Nephron progenitor cell (in vitro differentiated cells): ENCODE data around the gene SSX4B.
"Not testable (repeated sequence)": the region's sequence is repeated elsewhere in the genome, so short reads cannot be mapped to it uniquely, and the experiment has no call there.

ENCODE experiments used
- DNase-seq: peaks from one replicate; pipeline ENCODE4 v3.0.0; 2021
- H3K27ac Mint-ChIP-seq: 2 replicates; pipeline ENCODE4 v1.8.0; 2021; ENCODE audit warnings: mild to moderate bottlenecking, moderate library complexity, mixed read lengths
- H3K27me3 Mint-ChIP-seq: 2 replicates; pipeline ENCODE4 v1.8.0; 2021; ENCODE audit warnings: mild to moderate bottlenecking, low read depth, mixed read lengths; ENCODE audit not compliant: poor library complexity
- H3K36me3 Mint-ChIP-seq: 2 replicates; pipeline ENCODE4 v1.8.0; 2021; ENCODE audit warnings: low read depth, mixed read lengths
- H3K4me1 Mint-ChIP-seq: 2 replicates; pipeline ENCODE4 v1.8.0; 2021; ENCODE audit warnings: mixed read lengths
- H3K4me3 Mint-ChIP-seq: 2 replicates; pipeline ENCODE4 v1.8.0; 2021; ENCODE audit warnings: mild to moderate bottlenecking, moderate library complexity, mixed read lengths
- H3K9me3 Mint-ChIP-seq: 2 replicates; pipeline ENCODE4 v1.8.0; 2021; ENCODE audit warnings: mild to moderate bottlenecking, moderate library complexity, mixed read lengths
- TF ChIP-seq, protein P1 (sequence below): fragments of 200-600 bp; sonication (generic); IDR thresholded peaks from 2 replicates; pipeline ENCODE4 v1.5.0; 2021; ENCODE audit warnings: antibody characterized with exemption

The SSX4B gene

DNA sequence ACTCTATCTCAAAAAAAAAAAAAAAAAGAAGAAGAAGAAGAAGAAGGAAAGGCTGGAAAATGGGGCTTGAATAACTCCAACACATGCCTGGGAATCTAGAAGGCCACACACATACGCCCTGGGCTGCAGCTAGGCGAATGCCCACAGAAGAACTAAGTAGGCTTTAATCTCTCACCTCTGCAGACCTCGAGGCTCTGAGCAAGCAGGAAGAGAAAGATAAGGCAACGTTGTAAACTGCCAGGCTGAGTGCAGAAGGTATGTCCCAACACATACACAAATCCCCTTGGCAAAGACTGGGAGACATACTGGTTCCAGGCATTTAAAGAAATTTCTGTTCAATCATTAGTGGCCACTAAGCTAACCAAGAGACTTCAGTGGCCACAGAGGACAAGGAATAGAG is 39.9 kb upstream of the SSX4B start:
- Mint-ChIP-seq H3K36me3 (no peaks in the 10 kb centered on the region), H3K9me3 (peaks cover 38% of the 10 kb centered on the region), H3K27ac (no peak overlapping the region), H3K4me3 (no peak overlapping the region), H3K4me1 (no peaks in the 10 kb centered on the region), H3K27me3 (peaks cover 3% of the 10 kb centered on the region)
- TF ChIP-seq, protein P1, sequence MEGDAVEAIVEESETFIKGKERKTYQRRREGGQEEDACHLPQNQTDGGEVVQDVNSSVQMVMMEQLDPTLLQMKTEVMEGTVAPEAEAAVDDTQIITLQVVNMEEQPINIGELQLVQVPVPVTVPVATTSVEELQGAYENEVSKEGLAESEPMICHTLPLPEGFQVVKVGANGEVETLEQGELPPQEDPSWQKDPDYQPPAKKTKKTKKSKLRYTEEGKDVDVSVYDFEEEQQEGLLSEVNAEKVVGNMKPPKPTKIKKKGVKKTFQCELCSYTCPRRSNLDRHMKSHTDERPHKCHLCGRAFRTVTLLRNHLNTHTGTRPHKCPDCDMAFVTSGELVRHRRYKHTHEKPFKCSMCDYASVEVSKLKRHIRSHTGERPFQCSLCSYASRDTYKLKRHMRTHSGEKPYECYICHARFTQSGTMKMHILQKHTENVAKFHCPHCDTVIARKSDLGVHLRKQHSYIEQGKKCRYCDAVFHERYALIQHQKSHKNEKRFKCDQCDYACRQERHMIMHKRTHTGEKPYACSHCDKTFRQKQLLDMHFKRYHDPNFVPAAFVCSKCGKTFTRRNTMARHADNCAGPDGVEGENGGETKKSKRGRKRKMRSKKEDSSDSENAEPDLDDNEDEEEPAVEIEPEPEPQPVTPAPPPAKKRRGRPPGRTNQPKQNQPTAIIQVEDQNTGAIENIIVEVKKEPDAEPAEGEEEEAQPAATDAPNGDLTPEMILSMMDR = no peak
- no peak for DNase-seq

DNA sequence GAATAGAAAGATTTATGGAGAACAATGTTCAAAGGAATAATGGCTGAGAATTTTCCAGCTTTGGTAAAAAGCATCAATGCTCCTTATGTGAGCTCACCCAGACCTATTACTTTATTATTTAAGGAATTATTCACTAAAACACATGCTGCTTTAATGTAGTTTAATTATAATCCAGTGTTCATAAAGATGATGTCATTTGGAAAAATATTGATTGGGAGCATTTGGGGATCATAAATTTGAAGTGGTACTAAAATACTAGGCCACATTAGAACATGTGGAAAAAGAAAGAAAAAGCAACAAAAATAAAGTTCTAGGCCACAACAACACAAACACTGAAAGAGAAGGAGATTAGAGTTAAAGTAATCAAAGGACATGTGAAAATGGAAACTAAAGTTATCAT is 38.3 kb upstream of the SSX4B start:
- DNase-seq = no peak
- Mint-ChIP-seq H3K27me3 (peaks cover 3% of the 10 kb centered on the region), H3K36me3 (no peaks in the 10 kb centered on the region), H3K9me3 (peaks cover 38% of the 10 kb centered on the region), H3K4me3 (no peak overlapping the region), H3K4me1 (no peaks in the 10 kb centered on the region), H3K27ac (no peak overlapping the region)
- TF ChIP-seq, protein P1 = no peak

DNA sequence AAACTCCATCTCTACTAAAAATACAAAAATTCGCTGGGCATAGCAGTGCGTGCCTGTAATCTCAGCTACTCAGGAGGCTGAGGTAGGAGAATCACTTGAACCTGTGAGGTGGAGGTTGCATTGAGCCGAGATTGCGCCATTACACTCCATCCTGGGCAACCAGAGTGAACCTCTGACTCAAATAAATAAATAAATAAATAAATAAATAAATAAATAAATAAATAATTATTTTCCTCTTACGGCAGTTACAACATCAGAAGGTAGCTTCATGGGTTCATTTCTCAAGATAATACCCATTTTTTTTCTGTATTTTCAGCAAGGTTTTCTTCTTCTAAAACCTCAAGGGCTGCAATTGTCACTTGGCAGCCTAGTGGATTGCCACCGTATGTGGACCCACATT is 35.4 kb upstream of the SSX4B start:
- H3K36me3 Mint-ChIP-seq, H3K27me3 Mint-ChIP-seq, H3K4me1 Mint-ChIP-seq: not testable (repeated sequence)

DNA sequence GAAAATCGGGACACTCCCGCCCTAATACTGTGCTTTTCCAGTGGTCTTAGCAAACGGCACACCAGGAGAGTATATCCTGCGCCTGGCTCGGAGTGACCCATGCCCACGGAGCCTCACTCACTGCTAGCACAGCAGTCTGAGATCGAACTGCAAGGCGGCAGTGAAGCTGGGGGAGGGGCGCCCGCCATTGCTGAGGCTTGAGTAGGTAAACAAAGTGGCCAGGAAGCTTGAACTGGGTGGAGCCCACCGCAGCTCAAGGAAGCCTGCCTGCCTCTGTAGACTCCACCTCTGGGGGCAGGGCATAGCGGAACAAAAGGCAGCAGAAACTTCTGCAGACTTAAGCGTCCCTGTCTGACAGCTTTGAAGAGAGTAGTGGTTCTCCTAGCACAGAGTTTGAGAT is 22.0 kb upstream of the SSX4B start:
- H3K4me1 Mint-ChIP-seq, H3K27me3 Mint-ChIP-seq, H3K4me3 Mint-ChIP-seq, DNase-seq, H3K27ac Mint-ChIP-seq, H3K36me3 Mint-ChIP-seq: not testable (repeated sequence)
- H3K9me3 Mint-ChIP-seq = peaks cover 66% of the 10 kb centered on the region

More for the DNA sequence above, 35.4 kb upstream of the SSX4B start:
- DNase-seq, H3K27ac Mint-ChIP-seq, H3K4me3 Mint-ChIP-seq: not testable (repeated sequence)
- peaks cover 42% of the 10 kb centered on the region for H3K9me3 Mint-ChIP-seq

DNA sequence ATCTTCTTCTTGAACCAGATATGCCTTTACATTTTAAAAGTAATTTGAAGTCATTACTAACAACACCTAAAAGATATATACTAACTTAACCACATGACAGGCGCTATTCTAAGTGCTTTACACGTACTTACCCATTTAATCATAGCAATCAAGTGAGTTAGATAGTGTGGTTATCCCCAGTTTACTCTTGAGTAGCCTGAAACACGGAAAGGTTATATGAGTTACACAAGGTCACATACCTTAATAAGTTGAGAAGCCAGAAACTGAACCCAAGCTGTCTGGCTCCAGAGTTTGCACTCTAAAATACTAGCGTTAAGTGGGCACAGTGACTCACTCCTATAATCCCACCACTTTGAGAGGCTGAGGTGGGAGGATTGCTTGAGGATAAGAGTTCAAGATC is 18.4 kb upstream of the SSX4B start:
- not testable (repeated sequence) for H3K4me1 Mint-ChIP-seq, H3K4me3 Mint-ChIP-seq, H3K27me3 Mint-ChIP-seq, H3K36me3 Mint-ChIP-seq, DNase-seq, H3K27ac Mint-ChIP-seq
- H3K9me3 Mint-ChIP-seq = peaks cover 55% of the 10 kb centered on the region

DNA sequence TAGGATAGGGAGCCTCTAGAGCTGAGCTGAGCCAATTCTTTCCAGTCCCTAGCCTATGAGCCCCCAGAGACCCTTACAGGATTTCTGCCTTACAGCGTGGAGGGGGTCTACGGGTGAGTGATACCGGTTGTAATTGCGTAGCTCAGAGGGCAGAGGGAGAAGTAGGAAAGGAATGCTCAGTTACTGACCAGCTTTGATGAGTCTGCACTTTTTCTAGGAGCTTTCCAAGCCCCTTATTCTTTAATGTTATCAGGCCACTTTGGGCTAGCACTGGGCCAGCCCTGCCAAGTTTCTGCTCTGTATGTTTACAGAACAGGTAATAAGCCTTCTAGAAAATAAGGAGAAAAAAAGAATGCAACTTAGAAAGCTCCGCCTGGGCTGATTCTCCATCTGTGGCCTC is 17.8 kb upstream of the SSX4B start:
- not testable (repeated sequence) for H3K4me1 Mint-ChIP-seq, H3K4me3 Mint-ChIP-seq, H3K27ac Mint-ChIP-seq, DNase-seq, H3K27me3 Mint-ChIP-seq, H3K36me3 Mint-ChIP-seq
- H3K9me3 Mint-ChIP-seq = peaks cover 49% of the 10 kb centered on the region

DNA sequence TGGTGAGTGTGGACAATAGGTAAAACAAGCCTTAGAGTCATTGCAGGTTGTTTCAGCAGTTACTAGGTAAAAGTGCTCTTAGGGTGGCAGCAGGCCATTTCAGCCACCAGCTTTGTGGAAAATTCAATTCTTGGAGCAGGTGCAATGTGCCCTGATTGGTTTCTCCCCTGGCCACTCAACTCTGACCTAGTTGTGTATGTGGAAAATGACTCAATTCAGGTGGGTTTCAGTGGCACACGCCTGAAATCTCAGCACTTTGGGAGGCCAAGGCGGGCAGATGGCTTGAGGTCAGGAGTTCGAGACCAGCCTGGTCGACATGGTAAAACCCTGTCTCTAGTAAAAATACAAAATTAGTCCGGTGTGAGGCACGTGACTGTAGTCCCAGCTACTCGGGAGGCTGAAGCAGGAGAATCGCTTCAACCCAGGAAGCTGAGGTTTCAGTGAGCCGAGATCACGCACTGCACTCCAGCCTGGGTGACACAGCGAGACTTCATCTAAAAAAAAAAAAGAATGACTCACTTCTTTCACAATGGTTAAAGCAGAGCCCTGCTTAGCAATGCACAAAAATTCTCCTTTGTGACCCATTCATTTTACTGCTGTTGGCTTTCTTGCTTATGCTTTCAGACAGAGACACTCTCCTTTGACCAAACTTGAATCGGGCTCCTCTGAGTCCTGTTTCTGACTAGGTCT is 15.4 kb upstream of the SSX4B start:
- not testable (repeated sequence) for H3K27me3 Mint-ChIP-seq, H3K4me1 Mint-ChIP-seq, H3K4me3 Mint-ChIP-seq, H3K27ac Mint-ChIP-seq, DNase-seq, H3K36me3 Mint-ChIP-seq
- H3K9me3 Mint-ChIP-seq = peaks cover 27% of the 10 kb centered on the region

DNA sequence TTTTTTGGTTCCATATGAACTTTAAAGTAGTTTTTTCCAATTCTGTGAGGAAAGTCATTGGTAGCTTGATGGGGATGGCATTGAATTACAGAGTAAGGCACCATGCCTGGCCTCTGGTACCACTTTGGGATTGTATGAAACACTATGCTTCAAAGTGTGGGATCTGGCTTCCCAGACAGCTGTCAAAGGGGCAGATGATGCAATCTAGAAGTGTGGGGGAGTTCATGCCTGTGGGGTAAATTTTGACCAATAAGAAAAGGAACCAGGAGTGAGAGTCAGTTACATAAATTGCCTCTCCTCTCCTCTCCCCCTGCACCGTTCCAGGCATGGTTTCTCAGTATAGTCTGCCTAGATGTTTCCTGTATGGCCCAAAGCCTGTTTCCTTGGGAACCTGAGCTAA is 13.9 kb downstream of the SSX4B start:
- H3K27ac Mint-ChIP-seq, H3K36me3 Mint-ChIP-seq, H3K27me3 Mint-ChIP-seq, H3K9me3 Mint-ChIP-seq, H3K4me1 Mint-ChIP-seq, DNase-seq, H3K4me3 Mint-ChIP-seq: not testable (repeated sequence)

DNA sequence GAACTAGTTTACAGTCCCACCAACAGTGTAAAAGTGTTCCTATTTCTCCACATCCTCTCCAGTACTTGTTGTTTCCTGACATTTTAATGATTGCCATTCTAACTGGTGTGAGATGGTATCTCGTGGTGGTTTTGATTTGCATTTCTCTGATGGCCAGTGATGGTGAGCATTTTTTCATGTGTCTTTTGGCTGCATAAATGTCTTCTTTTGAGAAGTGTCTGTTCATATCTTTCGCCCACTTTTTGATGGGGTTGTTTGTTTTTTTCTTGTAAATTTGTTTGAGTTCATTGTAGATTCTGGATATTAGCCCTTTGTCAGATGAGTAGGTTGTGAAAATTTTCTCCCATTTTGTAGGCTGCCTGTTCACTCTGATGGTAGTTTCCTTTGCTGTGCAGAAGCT is 14.8 kb downstream of the SSX4B start:
- not testable (repeated sequence) for H3K9me3 Mint-ChIP-seq, H3K27me3 Mint-ChIP-seq, H3K36me3 Mint-ChIP-seq, H3K27ac Mint-ChIP-seq, DNase-seq, H3K4me1 Mint-ChIP-seq, H3K4me3 Mint-ChIP-seq

DNA sequence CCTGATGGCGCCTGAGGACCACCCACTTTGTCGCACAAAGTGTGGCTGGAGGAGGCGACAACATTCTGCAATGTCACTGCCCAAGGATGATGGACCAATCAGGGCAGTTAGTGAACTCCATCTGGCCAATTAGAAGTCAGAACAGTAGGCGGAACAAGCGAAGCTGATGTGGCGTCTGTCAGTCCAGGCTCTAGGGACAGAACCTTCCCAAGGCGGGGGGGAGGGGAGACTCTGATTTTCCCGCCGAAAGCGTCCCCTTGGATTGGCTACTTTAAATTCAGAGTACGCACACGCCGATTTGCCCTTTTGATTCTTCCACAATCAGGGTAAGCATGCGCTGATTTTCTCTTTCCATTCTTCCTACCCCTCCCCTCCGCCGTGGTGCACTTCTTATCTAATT is 28.5 kb downstream of the SSX4B start, which contains the start of gene SSX4:
TSS of gene SSX4 (plus strand) at position 301 of the 400 bp plus-strand sequence. CDS start 515 bp downstream, outside the sequence.
- not testable (repeated sequence) for H3K27ac Mint-ChIP-seq, H3K4me3 Mint-ChIP-seq, H3K9me3 Mint-ChIP-seq, H3K36me3 Mint-ChIP-seq, H3K27me3 Mint-ChIP-seq, DNase-seq, H3K4me1 Mint-ChIP-seq

DNA sequence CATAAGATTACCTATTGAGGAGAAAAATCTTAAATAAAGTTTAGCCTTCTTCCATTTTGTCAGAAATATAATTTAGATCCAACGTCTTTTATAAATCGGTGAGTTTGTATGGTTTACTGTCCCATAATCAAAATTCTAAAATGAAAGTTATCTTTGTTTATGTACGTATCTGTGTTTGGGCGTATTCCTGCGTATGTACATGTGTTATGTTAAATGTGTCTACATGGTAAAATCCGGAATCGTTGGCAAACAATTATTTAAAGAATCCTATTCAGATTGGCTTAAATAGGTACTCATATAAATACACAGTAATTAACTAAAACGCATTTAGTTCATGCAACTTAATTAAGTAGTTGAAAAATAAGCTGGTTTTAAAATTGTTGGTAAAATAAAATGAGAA is 41.4 kb downstream of the SSX4B start:
- not testable (repeated sequence) for H3K9me3 Mint-ChIP-seq, H3K27me3 Mint-ChIP-seq, H3K27ac Mint-ChIP-seq, DNase-seq, H3K36me3 Mint-ChIP-seq, H3K4me3 Mint-ChIP-seq, H3K4me1 Mint-ChIP-seq

DNA sequence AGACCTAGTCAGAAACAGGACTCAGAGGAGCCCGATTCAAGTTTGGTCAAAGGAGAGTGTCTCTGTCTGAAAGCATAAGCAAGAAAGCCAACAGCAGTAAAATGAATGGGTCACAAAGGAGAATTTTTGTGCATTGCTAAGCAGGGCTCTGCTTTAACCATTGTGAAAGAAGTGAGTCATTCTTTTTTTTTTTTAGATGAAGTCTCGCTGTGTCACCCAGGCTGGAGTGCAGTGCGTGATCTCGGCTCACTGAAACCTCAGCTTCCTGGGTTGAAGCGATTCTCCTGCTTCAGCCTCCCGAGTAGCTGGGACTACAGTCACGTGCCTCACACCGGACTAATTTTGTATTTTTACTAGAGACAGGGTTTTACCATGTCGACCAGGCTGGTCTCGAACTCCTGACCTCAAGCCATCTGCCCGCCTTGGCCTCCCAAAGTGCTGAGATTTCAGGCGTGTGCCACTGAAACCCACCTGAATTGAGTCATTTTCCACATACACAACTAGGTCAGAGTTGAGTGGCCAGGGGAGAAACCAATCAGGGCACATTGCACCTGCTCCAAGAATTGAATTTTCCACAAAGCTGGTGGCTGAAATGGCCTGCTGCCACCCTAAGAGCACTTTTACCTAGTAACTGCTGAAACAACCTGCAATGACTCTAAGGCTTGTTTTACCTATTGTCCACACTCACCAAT is 43.9 kb downstream of the SSX4B start:
- DNase-seq, H3K27ac Mint-ChIP-seq, H3K36me3 Mint-ChIP-seq, H3K4me3 Mint-ChIP-seq, H3K4me1 Mint-ChIP-seq, H3K27me3 Mint-ChIP-seq: not testable (repeated sequence)
- H3K9me3 Mint-ChIP-seq = peaks cover 24% of the 10 kb centered on the region

DNA sequence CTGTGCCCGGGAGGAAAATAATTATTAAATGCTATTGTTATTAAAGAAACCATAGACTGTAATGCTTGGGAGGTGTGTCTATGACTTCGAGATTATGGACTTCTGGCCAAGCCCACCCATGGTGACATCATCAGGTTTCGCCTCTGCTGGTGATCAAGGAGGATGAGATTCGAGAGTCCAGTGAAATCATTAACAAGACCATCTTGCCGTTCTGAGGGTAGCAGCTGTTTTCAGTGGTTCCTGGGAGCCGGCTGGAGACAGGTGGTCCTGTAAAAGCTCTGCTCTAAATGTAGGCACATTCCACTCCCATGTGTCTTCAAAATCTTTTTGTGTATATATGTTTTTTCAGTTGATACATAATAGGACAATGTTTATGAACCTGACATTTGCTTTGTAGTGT is 52.5 kb downstream of the SSX4B start:
- DNase-seq, H3K27ac Mint-ChIP-seq, H3K27me3 Mint-ChIP-seq, H3K4me3 Mint-ChIP-seq, H3K36me3 Mint-ChIP-seq: not testable (repeated sequence)
- peaks cover 52% of the 10 kb centered on the region for H3K9me3 Mint-ChIP-seq
- peaks cover 11% of the 10 kb centered on the region for H3K4me1 Mint-ChIP-seq
